Neural cell (in vitro differentiated cells): ENCODE data around the gene SLC6A6.

Experiments
- CTCF ChIP-seq: fragments of 450-650 bp; IDR thresholded peaks from 2 replicates; pipeline ENCODE4 v1.5.1; 2014; ENCODE audit warnings: antibody characterized with exemption, mild to moderate bottlenecking, moderate library complexity; ENCODE audit not compliant: poor library complexity, severe bottlenecking
- EP300 ChIP-seq: fragments of 450-650 bp; conservative IDR thresholded peaks from 2 replicates; pipeline ENCODE4 v1.6.1; 2014; ENCODE audit warnings: antibody characterized with exemption, mild to moderate bottlenecking, moderate library complexity; ENCODE audit not compliant: poor library complexity, severe bottlenecking
- MXI1 ChIP-seq: fragments of 450-650 bp; conservative IDR thresholded peaks from 2 replicates; pipeline ENCODE4 v1.6.1; 2014; ENCODE audit warnings: antibody characterized with exemption, mild to moderate bottlenecking; ENCODE audit not compliant: poor library complexity, severe bottlenecking
- POLR2AphosphoS5 ChIP-seq: IDR thresholded peaks from 2 replicates; pipeline ENCODE4 v1.6.1; 2012
- RAD21 ChIP-seq: fragments of 450-650 bp; conservative IDR thresholded peaks from 2 replicates; pipeline ENCODE4 v1.6.1; 2014; ENCODE audit warnings: antibody characterized with exemption, mild to moderate bottlenecking, moderate library complexity
- REST ChIP-seq: IDR thresholded peaks from 2 replicates; pipeline ENCODE4 v1.6.1; 2012; ENCODE audit warnings: borderline replicate concordance
- SMC3 ChIP-seq: fragments of 450-650 bp; conservative IDR thresholded peaks from 2 replicates; pipeline ENCODE4 v1.6.1; 2014; ENCODE audit warnings: antibody characterized with exemption, mild to moderate bottlenecking, moderate library complexity; ENCODE audit not compliant: poor library complexity
- TAF1 ChIP-seq: IDR thresholded peaks from 2 replicates; pipeline ENCODE4 v1.6.1; 2012; ENCODE audit warnings: low read depth

GRCh38 chr3:14440168-14440518 lies 37.7 kb downstream of the SLC6A6 start:
- TF ChIP-seq CTCF = no peak
- TF ChIP-seq TAF1 = no peak
- TF ChIP-seq POLR2AphosphoS5 = no peak
- no peak for TF ChIP-seq MXI1
- no peak for TF ChIP-seq RAD21
- TF ChIP-seq SMC3 = no peak
- TF ChIP-seq REST = no peak
- no peak for TF ChIP-seq EP300
